GM23338 (cell line): ENCODE results near the gene KCNIP1. TPM values are rescaled to one million over a fixed set of nuclear protein-coding genes. Genes with fewer than 3 reads are reported as not detected.

Source experiments
- ATAC-seq: fragments of 200-7000 bp; cut with Tn5 transposase; 3 replicates; pipeline ENCODE4 v1.9.1; 2020
- DNase-seq: peaks from one replicate; pipeline ENCODE4 v3.0.0-alpha.2; 2015; ENCODE audit warnings: low spot score
- H2AFZ ChIP-seq: fragments of 200-600 bp; sonication (generic); 2 replicates; pipeline ENCODE4 v1.8.0; 2016; ENCODE audit warnings: antibody characterized with exemption, mild to moderate bottlenecking, moderate library complexity
- H3F3A ChIP-seq: fragments of 200-600 bp; sonication (generic); replicated peaks from 2 replicates; pipeline ENCODE4 v1.8.0; 2017; ENCODE audit warnings: antibody characterized with exemption, mixed run types, low read depth
- H3K27ac ChIP-seq: fragments of 200-600 bp; sonication (generic); 2 replicates; pipeline ENCODE4 v1.6.1; 2016; ENCODE audit warnings: low read depth
- H3K27me3 ChIP-seq: fragments of 200-600 bp; sonication (generic); 2 replicates; pipeline ENCODE4 v1.8.0; 2016; ENCODE audit warnings: mild to moderate bottlenecking, mixed run types, moderate library complexity; ENCODE audit not compliant: insufficient read depth
- H3K36me3 ChIP-seq: fragments of 200-600 bp; sonication (generic); 2 replicates; pipeline ENCODE4 v1.8.0; 2016; ENCODE audit warnings: mild to moderate bottlenecking; ENCODE audit not compliant: insufficient read depth
- H3K4me1 ChIP-seq: fragments of 200-600 bp; sonication (generic); 2 replicates; pipeline ENCODE4 v1.8.0; 2016; ENCODE audit warnings: mild to moderate bottlenecking, moderate library complexity; ENCODE audit not compliant: insufficient read depth
- H3K4me2 ChIP-seq: fragments of 200-600 bp; sonication (generic); 2 replicates; pipeline ENCODE4 v1.7.1; 2017; ENCODE audit warnings: mixed run types
- H3K4me3 ChIP-seq: fragments of 200-600 bp; sonication (generic); 2 replicates; pipeline ENCODE4 v1.6.1; 2016; ENCODE audit warnings: mixed run types
- H3K79me2 ChIP-seq: fragments of 200-600 bp; sonication (generic); replicated peaks from 2 replicates; pipeline ENCODE4 v1.8.0; 2017; ENCODE audit warnings: mild to moderate bottlenecking; ENCODE audit not compliant: insufficient read depth
- H3K9me2 ChIP-seq: fragments of 200-600 bp; sonication (generic); 2 replicates; pipeline ENCODE4 v1.8.0; 2017; ENCODE audit not compliant: insufficient read depth
- H4K20me1 ChIP-seq: fragments of 200-600 bp; sonication (generic); replicated peaks from 2 replicates; pipeline ENCODE4 v1.8.0; 2017; ENCODE audit warnings: mild to moderate bottlenecking; ENCODE audit not compliant: insufficient read depth
- H3K27ac Mint-ChIP-seq: 2 replicates; pipeline ENCODE4 v1.8.0; 2020; ENCODE audit warnings: inconsistent platforms, mild to moderate bottlenecking, moderate library complexity, mixed read lengths
- H3K27me3 Mint-ChIP-seq: 3 replicates; pipeline ENCODE4 v1.8.0; 2022; ENCODE audit warnings: low read depth, mild to moderate bottlenecking, moderate library complexity, mixed read lengths, inconsistent platforms; ENCODE audit not compliant: insufficient read depth, poor library complexity
- H3K36me3 Mint-ChIP-seq: 3 replicates; pipeline ENCODE4 v1.8.0; 2021; ENCODE audit warnings: low read depth, mild to moderate bottlenecking, inconsistent platforms, moderate library complexity, mixed read lengths
- H3K4me1 Mint-ChIP-seq: 3 replicates; pipeline ENCODE4 v1.8.0; 2020; ENCODE audit warnings: mild to moderate bottlenecking, inconsistent platforms, mixed read lengths
- H3K4me3 Mint-ChIP-seq: 3 replicates; pipeline ENCODE4 v1.8.0; 2021; ENCODE audit warnings: moderate library complexity, mild to moderate bottlenecking, inconsistent platforms, mixed read lengths
- H3K9me3 Mint-ChIP-seq: 3 replicates; pipeline ENCODE4 v1.8.0; 2020; ENCODE audit warnings: moderate library complexity, mild to moderate bottlenecking, inconsistent platforms, mixed read lengths
- CTCF ChIP-seq, 2 experiments: fragments of 200-600 bp in 1 of 2; sonication (generic) in 1 of 2; conservative IDR thresholded peaks; 2 replicates each; pipeline versions ENCODE4 v1.5.1 to v1.6.1; 2016 to 2017; ENCODE audit warnings: antibody characterized with exemption in 2 of 2, low read depth in 2 of 2, mild to moderate bottlenecking in 2 of 2, moderate library complexity in 1 of 2
- EZH2 ChIP-seq: fragments of 200-600 bp; sonication (generic); IDR thresholded peaks from one replicate; pipeline ENCODE4 v1.8.0; 2017; ENCODE audit warnings: antibody characterized with exemption, mild to moderate bottlenecking, low read depth; ENCODE audit not compliant: unreplicated experiment
- REST ChIP-seq: IDR thresholded peaks from one replicate; pipeline ENCODE4 v1.6.1; 2018; ENCODE audit warnings: antibody characterized with exemption; ENCODE audit not compliant: unreplicated experiment
- ZNF114 ChIP-seq: fragments of 250-450 bp; sonication (Bioruptor Pico); IDR thresholded peaks from 2 replicates; pipeline ENCODE4 v1.5.0; 2020; ENCODE audit warnings: mild to moderate bottlenecking, moderate library complexity
- ZNF462 ChIP-seq: fragments of 250-450 bp; sonication (Bioruptor Pico); IDR thresholded peaks from 2 replicates; pipeline ENCODE4 v1.5.0; 2020; ENCODE audit warnings: mild to moderate bottlenecking, moderate library complexity
- polyA plus RNA-seq: library from polyadenylated mRNA; unstranded; fragments of >200 nt; fragmentation: Nextera tagmentation; extraction: Ambion mirVana; gene quantifications from 2 replicates; pipeline ENCODE4 v1.2.1, GENCODE V29; 2016
- total RNA-seq: library from RNA; depleted of rRNA; stranded (reverse); fragments of >200 nt; shearing (Covaris generic); gene quantifications from 2 replicates; pipeline ENCODE4 v1.2.3, GENCODE V29; 2014

KCNIP1 gene
- total and polyA plus RNA-seq, 2 experiments from 2014 or later = 0.31 to 0.87 TPM

GRCh38 chr5:170552621-170553115 is 48.8 kb downstream of the KCNIP1 start:
- H3K9me2 ChIP-seq = peaks cover 8% of the 10 kb centered on the region; the same call in 1 of the 2 replicates
- Mint-ChIP-seq H3K4me3 (no peak overlapping the region), H3K27ac (no peak overlapping the region), H3K4me1 (peaks cover 3% of the 10 kb centered on the region; the same call in 2 of the 3 replicates), H3K9me3 (no peaks in the 10 kb centered on the region), H3K27me3 (no peaks in the 10 kb centered on the region), H3K36me3 (no peaks in the 10 kb centered on the region)
- H3K27me3 ChIP-seq = no peaks in the 10 kb centered on the region
- DNase-seq (peak; percentile 68), ATAC-seq (peak; percentile 98)
- H3K4me1 ChIP-seq = no peaks in the 10 kb centered on the region
- no peak overlapping the region for H3K4me2 ChIP-seq
- no peak overlapping the region for H2AFZ ChIP-seq
- H3F3A ChIP-seq = no peaks in the 10 kb centered on the region
- no peaks in the 10 kb centered on the region for H3K79me2 ChIP-seq
- H3K4me3 ChIP-seq = no peak overlapping the region
- no peaks in the 10 kb centered on the region; the same call in 1 of the 2 replicates for H4K20me1 ChIP-seq
- H3K36me3 ChIP-seq = no peaks in the 10 kb centered on the region
- H3K27ac ChIP-seq = no peak overlapping the region
- TF ChIP-seq REST (peak; percentile 75), CTCF (conservative IDR thresholded peaks at IDR 0.05; ENCODE audit: low read depth in 2 of 2) (no peak)

GRCh38 chr5:170553218-170553617 is 49.4 kb downstream of the KCNIP1 start:
- H3K36me3 ChIP-seq = no peaks in the 10 kb centered on the region
- Mint-ChIP-seq H3K27ac (no peak overlapping the region), H3K4me1 (peaks cover 3% of the 10 kb centered on the region; the same call in 2 of the 3 replicates), H3K36me3 (no peaks in the 10 kb centered on the region), H3K9me3 (no peaks in the 10 kb centered on the region), H3K27me3 (no peaks in the 10 kb centered on the region), H3K4me3 (no peak overlapping the region)
- no peaks in the 10 kb centered on the region; the same call in 1 of the 2 replicates for H4K20me1 ChIP-seq
- H3K4me1 ChIP-seq = no peaks in the 10 kb centered on the region
- no peaks in the 10 kb centered on the region for H3K27me3 ChIP-seq
- H3K79me2 ChIP-seq = no peaks in the 10 kb centered on the region
- ATAC-seq (no peak), DNase-seq (no peak)
- no peak overlapping the region for H3K4me2 ChIP-seq
- H3F3A ChIP-seq = no peaks in the 10 kb centered on the region
- no peak overlapping the region for H2AFZ ChIP-seq
- peaks cover 8% of the 10 kb centered on the region; the same call in 1 of the 2 replicates for H3K9me2 ChIP-seq
- H3K27ac ChIP-seq = no peak overlapping the region
- H3K4me3 ChIP-seq = no peak overlapping the region
- TF ChIP-seq EZH2 (no peak), CTCF (conservative IDR thresholded peaks at IDR 0.05; ENCODE audit: low read depth in 2 of 2) (no peak), ZNF462 (CRISPR knock-in tag) (no peak), ZNF114 (CRISPR knock-in tag) (no peak)
